ENCODE results near the gene OR10H2.
"Not testable (repeated sequence)": the region's sequence is repeated elsewhere in the genome, so short reads cannot be mapped to it uniquely, and the experiment has no call there.

Gene OR10H2

GRCh38 chr19:15769586-15769985, 41.8 kb downstream of the OR10H2 start:
- no peak for DNase-seq (ENCODE audit: low read depth)

- not testable (repeated sequence) for DNase-seq (ENCODE audit: low read depth)
These were observed 46.3 kb downstream of the OR10H2 start for GRCh38 chr19:15774159-15774558.

GRCh38 chr19:15775249-15775648, 47.4 kb downstream of the OR10H2 start:
- no peak for DNase-seq (ENCODE audit: low read depth)

GRCh38 chr19:15776264-15776663, 48.4 kb downstream of the OR10H2 start:
- no peak for DNase-seq (ENCODE audit: low read depth)

- no peak for DNase-seq (ENCODE audit: low read depth)
These were observed 49.5 kb downstream of the OR10H2 start for GRCh38 chr19:15776991-15777970.
